ENCODE results near the gene RUNX2. TPM values are rescaled to one million over a fixed set of nuclear protein-coding genes. Genes with fewer than 3 reads are reported as not detected.

Gene RUNX2
- total and polyA plus RNA-seq, 12 donors: 0.28 to 4.5 (median 1.8) TPM

DNA sequence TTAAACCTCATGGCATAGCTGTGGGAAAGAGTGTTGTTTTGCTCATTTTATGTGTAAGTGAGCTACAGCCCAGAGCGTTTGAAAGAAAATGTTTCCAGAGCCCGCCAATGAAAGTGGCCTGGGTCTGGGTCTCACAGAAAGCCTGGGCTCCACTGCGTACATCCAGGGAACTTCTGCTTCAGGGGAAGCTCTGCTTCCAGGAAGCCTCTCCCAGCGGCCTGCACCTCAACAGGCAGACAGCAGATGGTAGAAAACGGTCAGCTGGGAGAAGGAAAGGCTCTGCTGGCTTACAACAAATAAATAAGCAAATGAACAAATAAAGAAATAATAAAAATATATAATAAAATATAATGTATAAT is 320.1 kb downstream of the RUNX2 start:
- intact Hi-C loops (cut with DNase I): no loop called here
- TF ChIP-seq, protein P1, sequence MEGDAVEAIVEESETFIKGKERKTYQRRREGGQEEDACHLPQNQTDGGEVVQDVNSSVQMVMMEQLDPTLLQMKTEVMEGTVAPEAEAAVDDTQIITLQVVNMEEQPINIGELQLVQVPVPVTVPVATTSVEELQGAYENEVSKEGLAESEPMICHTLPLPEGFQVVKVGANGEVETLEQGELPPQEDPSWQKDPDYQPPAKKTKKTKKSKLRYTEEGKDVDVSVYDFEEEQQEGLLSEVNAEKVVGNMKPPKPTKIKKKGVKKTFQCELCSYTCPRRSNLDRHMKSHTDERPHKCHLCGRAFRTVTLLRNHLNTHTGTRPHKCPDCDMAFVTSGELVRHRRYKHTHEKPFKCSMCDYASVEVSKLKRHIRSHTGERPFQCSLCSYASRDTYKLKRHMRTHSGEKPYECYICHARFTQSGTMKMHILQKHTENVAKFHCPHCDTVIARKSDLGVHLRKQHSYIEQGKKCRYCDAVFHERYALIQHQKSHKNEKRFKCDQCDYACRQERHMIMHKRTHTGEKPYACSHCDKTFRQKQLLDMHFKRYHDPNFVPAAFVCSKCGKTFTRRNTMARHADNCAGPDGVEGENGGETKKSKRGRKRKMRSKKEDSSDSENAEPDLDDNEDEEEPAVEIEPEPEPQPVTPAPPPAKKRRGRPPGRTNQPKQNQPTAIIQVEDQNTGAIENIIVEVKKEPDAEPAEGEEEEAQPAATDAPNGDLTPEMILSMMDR (IDR thresholded peaks at IDR 0.05): no peak
- TF ChIP-seq POLR2A (IDR thresholded peaks at IDR 0.05): no peak

GRCh38 chr6:45650524-45651135 is 322.5 kb downstream of the RUNX2 start:
- H3K9me3 ChIP-seq (replicated peaks in 1 of 3): no peaks in the 10 kb centered on the region
- 46 to 66% (median 56%) methylated on average over 3 of the region's 3 CpGs for WGBS, 4 donors
- no peak for TF ChIP-seq POLR2A (IDR thresholded peaks at IDR 0.05)
- TF ChIP-seq, protein P1 (IDR thresholded peaks at IDR 0.05): no peak
- H3K27ac ChIP-seq: no peak overlapping the region
- no peak overlapping the region for H3K4me3 ChIP-seq
- intact Hi-C loops (cut with DNase I): no loop called here
- H3K27me3 ChIP-seq: no peaks in the 10 kb centered on the region
- no peaks in the 10 kb centered on the region for H3K4me1 ChIP-seq (replicated peaks in 1 of 2)
- peak in 1 of 7 donors; percentile 27 for DNase-seq
- H3K36me3 ChIP-seq (replicated peaks in 1 of 2): no peaks in the 10 kb centered on the region

More for the DNA sequence above, 320.1 kb downstream of the RUNX2 start:
- Histone ChIP-seq H3K4me3 (no peak overlapping the region), H3K27me3 (no peaks in the 10 kb centered on the region), H3K27ac (no peak overlapping the region), H3K36me3 (replicated peaks in 1 of 2) (no peaks in the 10 kb centered on the region), H3K4me1 (replicated peaks in 1 of 2) (no peaks in the 10 kb centered on the region), H3K9me3 (replicated peaks in 1 of 3) (no peaks in the 10 kb centered on the region)
- WGBS, 4 donors: 79 to 87% (median 83%) methylated on average over 5 of the region's 5 CpGs
- DNase-seq: no peak

DNA sequence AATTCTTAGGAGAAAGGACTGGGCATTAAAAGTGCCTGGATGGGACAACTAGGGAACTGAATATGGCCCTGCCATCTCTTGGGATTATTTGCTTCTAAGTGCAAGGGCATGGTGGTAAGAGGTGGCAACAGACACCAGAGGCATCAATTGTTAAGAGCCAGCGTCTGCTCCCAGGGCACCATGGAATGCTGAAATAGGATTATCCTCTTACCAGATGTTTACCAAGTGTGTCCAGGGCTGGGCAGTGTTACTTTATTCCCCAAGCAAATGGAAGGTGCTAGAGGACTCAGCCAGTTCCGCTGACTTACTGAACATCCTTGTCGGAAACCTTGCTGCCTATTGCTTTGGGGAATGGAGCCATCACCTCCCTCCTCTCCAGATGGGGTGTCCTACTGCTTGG is 323.2 kb downstream of the RUNX2 start:
- no peaks in the 10 kb centered on the region for H3K4me1 ChIP-seq (replicated peaks in 1 of 2)
- no peak overlapping the region for H3K27ac ChIP-seq
- no peaks in the 10 kb centered on the region for H3K27me3 ChIP-seq
- H3K9me3 ChIP-seq (replicated peaks in 1 of 3): no peaks in the 10 kb centered on the region
- no peak overlapping the region for H3K4me3 ChIP-seq
- intact Hi-C loops (cut with DNase I): no loop called here
- no peaks in the 10 kb centered on the region for H3K36me3 ChIP-seq (replicated peaks in 1 of 2)
- 43 to 96% (median 89%) methylated on average over 1 to 3 of the region's 3 CpGs for WGBS, 4 donors
- DNase-seq: no peak
- TF ChIP-seq, protein P1 (IDR thresholded peaks at IDR 0.05): no peak

DNA sequence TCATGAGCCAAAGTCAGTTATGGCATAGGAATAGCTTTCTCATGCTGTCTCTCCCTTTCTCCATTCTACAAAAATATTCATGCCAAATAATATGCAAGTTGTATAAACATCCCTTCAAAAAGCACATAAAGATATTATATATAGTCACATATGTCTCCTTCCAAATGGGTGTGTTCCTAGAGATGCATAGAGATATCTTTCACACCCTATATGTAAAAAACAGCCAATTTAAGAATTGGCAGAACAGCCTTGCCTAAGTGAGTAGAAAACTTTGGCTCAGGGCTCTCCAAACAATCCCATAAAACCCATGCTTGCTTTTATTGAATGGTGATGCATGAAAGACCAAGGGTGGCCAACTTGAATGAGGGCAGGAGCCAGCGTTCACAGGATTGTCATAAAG is 324.3 kb downstream of the RUNX2 start:
- intact Hi-C loops (cut with DNase I): no loop called here
- TF ChIP-seq, protein P1 (IDR thresholded peaks at IDR 0.05): no peak
- no peak for TF ChIP-seq POLR2A (IDR thresholded peaks at IDR 0.05)
- 81 to 97% (median 95%) methylated on average over 1 of the region's 1 CpG for WGBS, 4 donors
- no peak overlapping the region for H3K27ac ChIP-seq
- no peaks in the 10 kb centered on the region for H3K27me3 ChIP-seq
- no peaks in the 10 kb centered on the region for H3K9me3 ChIP-seq (replicated peaks in 1 of 3)
- no peaks in the 10 kb centered on the region for H3K36me3 ChIP-seq (replicated peaks in 1 of 2)
- H3K4me3 ChIP-seq: no peak overlapping the region
- DNase-seq: no peak
- no peaks in the 10 kb centered on the region for H3K4me1 ChIP-seq (replicated peaks in 1 of 2)
